Measurements from ENCODE around the gene SKA1.

SKA1 gene

GRCh38 chr18:50374753-50375391 lies at the start of gene SKA1:
Gene SKA1 (plus strand): TSS chr18:50375046. CDS start chr18:50375831, 785 bp downstream.
- peak within 1 kb of the TSS; percentile 86 for H3K4me3 ChIP-seq (ENCODE audit: low read depth, low read length)
- peak within 1 kb of the TSS; percentile 91 for H2AFZ ChIP-seq (ENCODE audit: low read length, unreplicated experiment)
- peaks cover 7% of the 10 kb centered on the region for H3K4me1 ChIP-seq (ENCODE audit: control insufficient read depth, insufficient read depth, low read length, unreplicated experiment)
- no peak within 1 kb of the TSS for H3K27ac ChIP-seq (ENCODE audit: low read depth, low read length)
- peaks cover 4% of the 10 kb centered on the region; the same call in 1 of the 2 replicates for H3K27me3 ChIP-seq (ENCODE audit: insufficient read depth, low read length)
- H3K79me2 ChIP-seq (ENCODE audit: control insufficient read depth, insufficient read depth, low read length, unreplicated experiment) = peaks cover 22% of the 10 kb centered on the region
- no peaks in the 10 kb centered on the region; the same call in 1 of the 2 replicates for H3K36me3 ChIP-seq (ENCODE audit: insufficient read depth, low read length)

GRCh38 chr18:50327983-50328382 lies 46.9 kb upstream of the SKA1 start:
- Histone ChIP-seq H2AFZ (ENCODE audit: low read length, unreplicated experiment) (no peak overlapping the region), H3K36me3 (ENCODE audit: insufficient read depth, low read length) (no peaks in the 10 kb centered on the region), H3K79me2 (ENCODE audit: control insufficient read depth, insufficient read depth, low read length, unreplicated experiment) (no peaks in the 10 kb centered on the region), H3K27me3 (ENCODE audit: insufficient read depth, low read length) (peaks cover 26% of the 10 kb centered on the region; the same call in 1 of the 2 replicates), H3K4me1 (ENCODE audit: control insufficient read depth, insufficient read depth, low read length, unreplicated experiment) (no peaks in the 10 kb centered on the region), H3K27ac (ENCODE audit: low read depth, low read length) (no peak overlapping the region), H3K4me3 (ENCODE audit: low read depth, low read length) (no peak overlapping the region)

GRCh38 chr18:50330176-50330575 lies 44.7 kb upstream of the SKA1 start:
- H3K27me3 ChIP-seq (ENCODE audit: insufficient read depth, low read length) = peaks cover 29% of the 10 kb centered on the region; the same call in 1 of the 2 replicates
- no peak overlapping the region for H3K27ac ChIP-seq (ENCODE audit: low read depth, low read length)
- no peaks in the 10 kb centered on the region for H3K79me2 ChIP-seq (ENCODE audit: control insufficient read depth, insufficient read depth, low read length, unreplicated experiment)
- no peak overlapping the region for H3K4me3 ChIP-seq (ENCODE audit: low read depth, low read length)
- H3K36me3 ChIP-seq (ENCODE audit: insufficient read depth, low read length) = no peaks in the 10 kb centered on the region
- no peak overlapping the region for H2AFZ ChIP-seq (ENCODE audit: low read length, unreplicated experiment)
- no peaks in the 10 kb centered on the region for H3K4me1 ChIP-seq (ENCODE audit: control insufficient read depth, insufficient read depth, low read length, unreplicated experiment)

GRCh38 chr18:50331691-50332090 lies 43.2 kb upstream of the SKA1 start:
- no peaks in the 10 kb centered on the region for H3K79me2 ChIP-seq (ENCODE audit: control insufficient read depth, insufficient read depth, low read length, unreplicated experiment)
- H3K4me3 ChIP-seq (ENCODE audit: low read depth, low read length) = no peak overlapping the region
- no peaks in the 10 kb centered on the region for H3K4me1 ChIP-seq (ENCODE audit: control insufficient read depth, insufficient read depth, low read length, unreplicated experiment)
- no peak overlapping the region for H2AFZ ChIP-seq (ENCODE audit: low read length, unreplicated experiment)
- H3K27me3 ChIP-seq (ENCODE audit: insufficient read depth, low read length) = peaks cover 37% of the 10 kb centered on the region; the same call in 1 of the 2 replicates
- H3K27ac ChIP-seq (ENCODE audit: low read depth, low read length) = no peak overlapping the region
- H3K36me3 ChIP-seq (ENCODE audit: insufficient read depth, low read length) = no peaks in the 10 kb centered on the region

GRCh38 chr18:50334546-50335152 lies 40.2 kb upstream of the SKA1 start:
- no peak overlapping the region for H3K27ac ChIP-seq (ENCODE audit: low read depth, low read length)
- H3K4me3 ChIP-seq (ENCODE audit: low read depth, low read length) = no peak overlapping the region
- no peaks in the 10 kb centered on the region for H3K79me2 ChIP-seq (ENCODE audit: control insufficient read depth, insufficient read depth, low read length, unreplicated experiment)
- H2AFZ ChIP-seq (ENCODE audit: low read length, unreplicated experiment) = no peak overlapping the region
- no peaks in the 10 kb centered on the region for H3K4me1 ChIP-seq (ENCODE audit: control insufficient read depth, insufficient read depth, low read length, unreplicated experiment)
- peaks cover 57% of the 10 kb centered on the region for H3K27me3 ChIP-seq (ENCODE audit: insufficient read depth, low read length)
- H3K36me3 ChIP-seq (ENCODE audit: insufficient read depth, low read length) = no peaks in the 10 kb centered on the region

GRCh38 chr18:50338122-50338521 lies 36.7 kb upstream of the SKA1 start:
- Histone ChIP-seq H3K36me3 (ENCODE audit: insufficient read depth, low read length) (no peaks in the 10 kb centered on the region), H3K27ac (ENCODE audit: low read depth, low read length) (no peak overlapping the region), H3K79me2 (ENCODE audit: control insufficient read depth, insufficient read depth, low read length, unreplicated experiment) (no peaks in the 10 kb centered on the region), H3K27me3 (ENCODE audit: insufficient read depth, low read length) (peaks cover 52% of the 10 kb centered on the region), H2AFZ (ENCODE audit: low read length, unreplicated experiment) (no peak overlapping the region), H3K4me3 (ENCODE audit: low read depth, low read length) (no peak overlapping the region), H3K4me1 (ENCODE audit: control insufficient read depth, insufficient read depth, low read length, unreplicated experiment) (no peaks in the 10 kb centered on the region)

- Histone ChIP-seq H3K4me1 (ENCODE audit: control insufficient read depth, insufficient read depth, low read length, unreplicated experiment) (no peaks in the 10 kb centered on the region), H3K36me3 (ENCODE audit: insufficient read depth, low read length) (no peaks in the 10 kb centered on the region), H3K27ac (ENCODE audit: low read depth, low read length) (no peak overlapping the region), H3K4me3 (ENCODE audit: low read depth, low read length) (no peak overlapping the region), H2AFZ (ENCODE audit: low read length, unreplicated experiment) (no peak overlapping the region), H3K27me3 (ENCODE audit: insufficient read depth, low read length) (peaks cover 52% of the 10 kb centered on the region), H3K79me2 (ENCODE audit: control insufficient read depth, insufficient read depth, low read length, unreplicated experiment) (no peaks in the 10 kb centered on the region)
These were observed 36.1 kb upstream of the SKA1 start for GRCh38 chr18:50338715-50339114.

- Histone ChIP-seq H3K4me3 (ENCODE audit: low read depth, low read length) (no peak overlapping the region), H3K79me2 (ENCODE audit: control insufficient read depth, insufficient read depth, low read length, unreplicated experiment) (no peaks in the 10 kb centered on the region), H3K36me3 (ENCODE audit: insufficient read depth, low read length) (no peaks in the 10 kb centered on the region), H3K4me1 (ENCODE audit: control insufficient read depth, insufficient read depth, low read length, unreplicated experiment) (no peaks in the 10 kb centered on the region), H3K27ac (ENCODE audit: low read depth, low read length) (no peak overlapping the region), H2AFZ (ENCODE audit: low read length, unreplicated experiment) (no peak overlapping the region), H3K27me3 (ENCODE audit: insufficient read depth, low read length) (peaks cover 41% of the 10 kb centered on the region)
These were observed 34.8 kb upstream of the SKA1 start for GRCh38 chr18:50340078-50340477.

- Histone ChIP-seq H2AFZ (ENCODE audit: low read length, unreplicated experiment) (no peak overlapping the region), H3K4me3 (ENCODE audit: low read depth, low read length) (no peak overlapping the region), H3K4me1 (ENCODE audit: control insufficient read depth, insufficient read depth, low read length, unreplicated experiment) (no peaks in the 10 kb centered on the region), H3K27ac (ENCODE audit: low read depth, low read length) (no peak overlapping the region), H3K79me2 (ENCODE audit: control insufficient read depth, insufficient read depth, low read length, unreplicated experiment) (no peaks in the 10 kb centered on the region), H3K27me3 (ENCODE audit: insufficient read depth, low read length) (peaks cover 30% of the 10 kb centered on the region), H3K36me3 (ENCODE audit: insufficient read depth, low read length) (no peaks in the 10 kb centered on the region)
These were observed 33.4 kb upstream of the SKA1 start for GRCh38 chr18:50341443-50341842.

GRCh38 chr18:50350699-50351098 lies 24.1 kb upstream of the SKA1 start:
- peaks cover under 1% of the 10 kb centered on the region for H3K4me1 ChIP-seq (ENCODE audit: control insufficient read depth, insufficient read depth, low read length, unreplicated experiment)
- H3K36me3 ChIP-seq (ENCODE audit: insufficient read depth, low read length) = no peaks in the 10 kb centered on the region
- H2AFZ ChIP-seq (ENCODE audit: low read length, unreplicated experiment) = no peak overlapping the region
- H3K79me2 ChIP-seq (ENCODE audit: control insufficient read depth, insufficient read depth, low read length, unreplicated experiment) = no peaks in the 10 kb centered on the region
- H3K4me3 ChIP-seq (ENCODE audit: low read depth, low read length) = no peak overlapping the region
- peaks cover 34% of the 10 kb centered on the region for H3K27me3 ChIP-seq (ENCODE audit: insufficient read depth, low read length)
- H3K27ac ChIP-seq (ENCODE audit: low read depth, low read length) = no peak overlapping the region
